Measurements from ENCODE around the gene C1QTNF8.

Gene C1QTNF8

GRCh38 chr16:1107141-1107540 is 11.1 kb upstream of the C1QTNF8 start:
- Histone ChIP-seq H4K20me1 (ENCODE audit: insufficient read depth) (no peaks in the 10 kb centered on the region), H3K4me3 (IDR thresholded peaks at IDR 0.05; ENCODE audit: insufficient read depth, low read depth, low read length) (no peak overlapping the region), H3K4me1 (ENCODE audit: low read depth, poor library complexity, severe bottlenecking) (no peaks in the 10 kb centered on the region), H3K79me2 (ENCODE audit: insufficient read depth, low read depth) (no peaks in the 10 kb centered on the region), H3K27me3 (ENCODE audit: insufficient read depth, low read depth) (peaks cover 93% of the 10 kb centered on the region), H3K27ac (no peak overlapping the region), H3K9ac (no peak overlapping the region), H3K36me3 (ENCODE audit: insufficient read depth) (no peaks in the 10 kb centered on the region), H3K4me2 (no peak overlapping the region), H2AFZ (ENCODE audit: low read depth) (no peak overlapping the region)
- no peak for TF ChIP-seq CTCF (conservative IDR thresholded peaks at IDR 0.05; ENCODE audit: low read depth, low read length)

GRCh38 chr16:1106659-1107058 is 10.6 kb upstream of the C1QTNF8 start:
- TF ChIP-seq CTCF (conservative IDR thresholded peaks at IDR 0.05; ENCODE audit: low read depth, low read length): no peak
- H3K79me2 ChIP-seq (ENCODE audit: insufficient read depth, low read depth): no peaks in the 10 kb centered on the region
- no peak overlapping the region for H3K9ac ChIP-seq
- no peak overlapping the region for H3K4me3 ChIP-seq (IDR thresholded peaks at IDR 0.05; ENCODE audit: insufficient read depth, low read depth, low read length)
- no peak overlapping the region for H3K27ac ChIP-seq
- H3K27me3 ChIP-seq (ENCODE audit: insufficient read depth, low read depth): peaks cover 93% of the 10 kb centered on the region
- no peak overlapping the region for H3K4me2 ChIP-seq
- H4K20me1 ChIP-seq (ENCODE audit: insufficient read depth): no peaks in the 10 kb centered on the region
- H2AFZ ChIP-seq (ENCODE audit: low read depth): no peak overlapping the region
- no peaks in the 10 kb centered on the region for H3K4me1 ChIP-seq (ENCODE audit: low read depth, poor library complexity, severe bottlenecking)
- H3K36me3 ChIP-seq (ENCODE audit: insufficient read depth): no peaks in the 10 kb centered on the region

GRCh38 chr16:1105888-1106620 is 10.0 kb upstream of the C1QTNF8 start:
- Histone ChIP-seq H3K4me3 (IDR thresholded peaks at IDR 0.05; ENCODE audit: insufficient read depth, low read depth, low read length) (no peak overlapping the region), H3K4me2 (no peak overlapping the region), H3K36me3 (ENCODE audit: insufficient read depth) (no peaks in the 10 kb centered on the region), H3K27ac (no peak overlapping the region), H2AFZ (ENCODE audit: low read depth) (no peak overlapping the region), H3K79me2 (ENCODE audit: insufficient read depth, low read depth) (no peaks in the 10 kb centered on the region), H3K27me3 (ENCODE audit: insufficient read depth, low read depth) (peaks cover 93% of the 10 kb centered on the region), H3K9ac (no peak overlapping the region), H4K20me1 (ENCODE audit: insufficient read depth) (no peaks in the 10 kb centered on the region), H3K4me1 (ENCODE audit: low read depth, poor library complexity, severe bottlenecking) (no peaks in the 10 kb centered on the region)
- peak; percentile 46 for TF ChIP-seq CTCF (conservative IDR thresholded peaks at IDR 0.05; ENCODE audit: low read depth, low read length)

GRCh38 chr16:1103636-1103980 is 7.6 kb upstream of the C1QTNF8 start:
- Histone ChIP-seq H3K4me3 (IDR thresholded peaks at IDR 0.05; ENCODE audit: insufficient read depth, low read depth, low read length) (no peak overlapping the region), H3K79me2 (ENCODE audit: insufficient read depth, low read depth) (no peaks in the 10 kb centered on the region), H3K27ac (no peak overlapping the region), H3K9ac (no peak overlapping the region), H3K4me1 (ENCODE audit: low read depth, poor library complexity, severe bottlenecking) (no peaks in the 10 kb centered on the region), H4K20me1 (ENCODE audit: insufficient read depth) (no peaks in the 10 kb centered on the region), H3K4me2 (no peak overlapping the region), H3K36me3 (ENCODE audit: insufficient read depth) (no peaks in the 10 kb centered on the region), H3K27me3 (ENCODE audit: insufficient read depth, low read depth) (peaks cover 90% of the 10 kb centered on the region), H2AFZ (ENCODE audit: low read depth) (no peak overlapping the region)
- no peak for TF ChIP-seq CTCF (conservative IDR thresholded peaks at IDR 0.05; ENCODE audit: low read depth, low read length)

Data from KMS-11 (cell line).